Esophagus squamous epithelium (tissue), 5 donors: ENCODE data around the gene SERPINE2. TPM values are rescaled to one million over a fixed set of nuclear protein-coding genes. Genes with fewer than 3 reads are reported as not detected.

ENCODE experiments used
- DNase-seq: peaks from one replicate; lab custom pipeline; 2025; lab: John Stamatoyannopoulos, UW
- H3K27ac ChIP-seq, 4 donors: fragments of 200-600 bp; sonication (generic); one replicate each; pipeline ENCODE4 v1.5.1; 2016 to 2019; ENCODE audit warnings: mild to moderate bottlenecking in 1 of 4
- H3K27me3 ChIP-seq, 4 donors: fragments of 200-600 bp; sonication (generic); 1 replicate in 3 of 4; 2 replicates in 1 of 4; pipeline versions ENCODE4 v1.5.1 to v1.6.0; 2017 to 2021; ENCODE audit warnings: antibody characterized with exemption in 1 of 4
- H3K36me3 ChIP-seq, 3 donors: fragments of 200-600 bp; sonication (generic); one replicate each; pipeline ENCODE4 v1.5.1; 2016 to 2019
- H3K4me1 ChIP-seq, 3 donors: fragments of 200-600 bp; sonication (generic); one replicate each; pipeline ENCODE4 v1.5.1; 2017 to 2019
- H3K4me3 ChIP-seq, 4 donors: fragments of 200-600 bp; sonication (generic); 1 replicate in 3 of 4; 2 replicates in 1 of 4; pipeline ENCODE4 v1.5.1; 2016 to 2019; ENCODE audit warnings: mild to moderate bottlenecking in 2 of 4, moderate library complexity in 1 of 4
- H3K9me3 ChIP-seq, 3 donors: fragments of 200-600 bp; sonication (generic); one replicate each; pipeline ENCODE4 v1.5.1; 2016 to 2019
- CTCF ChIP-seq, 6 experiments: fragments of 450-650 bp in 4 of 6; fragments of 200-600 bp in 2 of 6; sonication (generic) in 2 of 6; IDR thresholded peaks; one replicate each; pipeline ENCODE4 v1.5.1; 2016 to 2019; ENCODE audit warnings: antibody characterized with exemption in 6 of 6, mild to moderate bottlenecking in 4 of 6, moderate library complexity in 4 of 6
- POLR2A ChIP-seq, 4 donors: fragments of 450-650 bp; IDR thresholded peaks; one replicate each; pipeline ENCODE4 v1.6.1; 2017; ENCODE audit warnings: antibody characterized with exemption in 4 of 4, mild to moderate bottlenecking in 4 of 4, moderate library complexity in 3 of 4
- WGBS, 2 donors: methylation state at CpG; one replicate each; pipeline ENCODE4 v1.1.5; 2018; 5-methylcytosine and 5-hydroxymethylcytosine counted together
- intact Hi-C: fragments of 100-400 bp; cut with DNase I; formaldehyde crosslinking; loops from one replicate; pipeline ENCODE4 v1.15.0; 2022
- total RNA-seq, 4 donors: library from RNA; depleted of rRNA; stranded (reverse); fragments of >200 nt; gene quantifications; one replicate each; pipeline ENCODE4 v1.1.0, GENCODE V29; 2016
- donor health status: DM: yes; HTN: yes; CAD: no.

The SERPINE2 gene
- total RNA-seq, 4 donors from 2014 or later = 18.3 to 43.8 (median 22.1) TPM

- intact Hi-C loops = no loop called here
- H3K4me3 ChIP-seq = no peak overlapping the region
- H3K9me3 ChIP-seq = no peaks in the 10 kb centered on the region
- no peaks in the 10 kb centered on the region for H3K36me3 ChIP-seq
- H3K27ac ChIP-seq = peak overlapping the region in 2 of 4 donors; percentile 43 to 56
- no peak for DNase-seq
- peaks cover 0 to 24% (median 7%) of the 10 kb centered on the region in 3 donors for H3K4me1 ChIP-seq
- no peaks in the 10 kb centered on the region for H3K27me3 ChIP-seq
- WGBS, 2 donors = 88 to 97% methylated on average over 3 of the region's 3 CpGs
- TF ChIP-seq POLR2A (IDR thresholded peaks at IDR 0.05) = no peak
- no peak for TF ChIP-seq CTCF (IDR thresholded peaks at IDR 0.05)
These were observed 45.3 kb upstream of the SERPINE2 start for GRCh38 chr2:224084266-224084892.

- Histone ChIP-seq H3K36me3 (no peaks in the 10 kb centered on the region), H3K27ac (no peak overlapping the region), H3K9me3 (no peaks in the 10 kb centered on the region), H3K4me1 (peaks cover 0 to 24% (median 7%) of the 10 kb centered on the region in 3 donors), H3K27me3 (no peaks in the 10 kb centered on the region), H3K4me3 (no peak overlapping the region)
- TF ChIP-seq POLR2A (IDR thresholded peaks at IDR 0.05) (no peak), CTCF (IDR thresholded peaks at IDR 0.05) (no peak)
- no peak for DNase-seq
- intact Hi-C loops = no loop called here
- 94 to 97% methylated on average over 2 of the region's 2 CpGs for WGBS, 2 donors
These were observed 44.6 kb upstream of the SERPINE2 start for GRCh38 chr2:224083638-224084037.

- WGBS, 2 donors = 85 to 97% methylated on average over 5 of the region's 8 CpGs
- intact Hi-C loops = no loop called here
These were observed 39.6 kb upstream of the SERPINE2 start for GRCh38 chr2:224078656-224079055.

GRCh38 chr2:224077773-224078507 lies 38.9 kb upstream of the SERPINE2 start:
- Histone ChIP-seq H3K27ac (no peak overlapping the region), H3K36me3 (no peaks in the 10 kb centered on the region), H3K9me3 (no peaks in the 10 kb centered on the region), H3K4me3 (no peak overlapping the region), H3K27me3 (no peaks in the 10 kb centered on the region), H3K4me1 (no peaks in the 10 kb centered on the region)
- intact Hi-C loops = no loop called here
- no peak for DNase-seq
- no peak for TF ChIP-seq POLR2A (IDR thresholded peaks at IDR 0.05)
- no peak for TF ChIP-seq CTCF (IDR thresholded peaks at IDR 0.05)
- whole genome bisulfite sequencing, 2 donors = 75 to 89% methylated on average over 3 of the region's 5 CpGs

More at GRCh38 chr2:224078656-224079055, 39.6 kb upstream of the SERPINE2 start:
- H3K4me3 ChIP-seq = no peak overlapping the region
- no peaks in the 10 kb centered on the region for H3K27me3 ChIP-seq
- TF ChIP-seq POLR2A (IDR thresholded peaks at IDR 0.05) (no peak), CTCF (IDR thresholded peaks at IDR 0.05) (no peak)
- DNase-seq = no peak
- no peak overlapping the region for H3K27ac ChIP-seq
- no peaks in the 10 kb centered on the region for H3K4me1 ChIP-seq
- H3K9me3 ChIP-seq = no peaks in the 10 kb centered on the region
- no peaks in the 10 kb centered on the region for H3K36me3 ChIP-seq

- Histone ChIP-seq H3K36me3 (no peaks in the 10 kb centered on the region), H3K27me3 (no peaks in the 10 kb centered on the region), H3K4me3 (no peak overlapping the region), H3K27ac (no peak overlapping the region), H3K9me3 (no peaks in the 10 kb centered on the region), H3K4me1 (no peaks in the 10 kb centered on the region)
- TF ChIP-seq POLR2A (IDR thresholded peaks at IDR 0.05) = no peak
- no peak for TF ChIP-seq CTCF (IDR thresholded peaks at IDR 0.05)
- no peak for DNase-seq
- intact Hi-C loops = no loop called here
- 86 to 92% methylated on average over 2 to 3 of the region's 3 CpGs for whole genome bisulfite sequencing, 2 donors
These were observed 36.5 kb upstream of the SERPINE2 start for GRCh38 chr2:224075588-224075987.
